Heart left ventricle (tissue), 13 donors: ENCODE measurements around the gene EIF2S2.

Experiments
- CTCF ChIP-seq, 12 donors: fragments of 200-600 bp; sonication (generic) in 4 of 12; IDR thresholded peaks; one replicate each; pipeline versions ENCODE4 v1.5.0 to v1.8.0; 2018 to 2022; ENCODE audit warnings: antibody characterized with exemption in 12 of 12, mild to moderate bottlenecking in 5 of 12
- POLR2A ChIP-seq, 2 donors: fragments of 450-650 bp; IDR thresholded peaks; one replicate each; pipeline ENCODE4 v1.6.1; 2017; ENCODE audit warnings: antibody characterized with exemption in 2 of 2, mild to moderate bottlenecking in 2 of 2, moderate library complexity in 2 of 2
- donor health status: ischemic (EF 13 %, LVEDD 7.1; RV severe dilation, severe dysfunction).
- donor health status: DM: no; HTN: yes; CAD: no.
- donor health status: DM: no; HTN: no; CAD: no.
- donor health status: ischemic (EF 25% LVEDD 6.9; RV normal size, moderate dysfunction).
- donor health status: ischemic (EF 25% LVEDD 5.7; RV mildly dilated, moderate dysfunction).
- donor health status: ischemic (EF 35%, LVEDD 5.7; RV mildly dilated, moderate dysfunction).
- donor health status: nonischemic (EF 11% LVEDD 7.7; RV severe dilation, severe dysfunction).
- donor health status: DM: yes; HTN: yes; CAD: no.
- donor health status: PGD.
- donor health status: ischemic (EF 29% LVEDD 5.4; RV normal size, mild dysfunction).
- donor health status: nonischemic (EF 23%, LVEDD 6.1; RV moderate dilation, normal function).

- TF ChIP-seq CTCF (IDR thresholded peaks at IDR 0.05) (no peak), POLR2A (IDR thresholded peaks at IDR 0.05) (no peak)
Measured at GRCh38 chr20:34124469-34125249, 12.6 kb upstream of the EIF2S2 start.
